ENCODE measurements around the gene IDI1.

The IDI1 gene

GRCh38 chr10:1094112-1095057 lies 45.5 kb upstream of the IDI1 start:
- Histone ChIP-seq H3K9ac (no peak overlapping the region), H3K36me3 (ENCODE audit: insufficient read depth) (peaks cover 10% of the 10 kb centered on the region; the same call in 1 of the 2 replicates), H3K4me3 (IDR thresholded peaks at IDR 0.05; ENCODE audit: insufficient read depth, low read depth, low read length) (no peak overlapping the region), H4K20me1 (ENCODE audit: insufficient read depth) (no peaks in the 10 kb centered on the region), H3K27me3 (ENCODE audit: insufficient read depth, low read depth) (no peaks in the 10 kb centered on the region), H3K4me1 (ENCODE audit: low read depth, poor library complexity, severe bottlenecking) (no peaks in the 10 kb centered on the region), H3K4me2 (no peak overlapping the region), H3K27ac (no peak overlapping the region), H2AFZ (ENCODE audit: low read depth) (no peak overlapping the region), H3K79me2 (ENCODE audit: insufficient read depth, low read depth) (no peaks in the 10 kb centered on the region)
- TF ChIP-seq, protein P1, sequence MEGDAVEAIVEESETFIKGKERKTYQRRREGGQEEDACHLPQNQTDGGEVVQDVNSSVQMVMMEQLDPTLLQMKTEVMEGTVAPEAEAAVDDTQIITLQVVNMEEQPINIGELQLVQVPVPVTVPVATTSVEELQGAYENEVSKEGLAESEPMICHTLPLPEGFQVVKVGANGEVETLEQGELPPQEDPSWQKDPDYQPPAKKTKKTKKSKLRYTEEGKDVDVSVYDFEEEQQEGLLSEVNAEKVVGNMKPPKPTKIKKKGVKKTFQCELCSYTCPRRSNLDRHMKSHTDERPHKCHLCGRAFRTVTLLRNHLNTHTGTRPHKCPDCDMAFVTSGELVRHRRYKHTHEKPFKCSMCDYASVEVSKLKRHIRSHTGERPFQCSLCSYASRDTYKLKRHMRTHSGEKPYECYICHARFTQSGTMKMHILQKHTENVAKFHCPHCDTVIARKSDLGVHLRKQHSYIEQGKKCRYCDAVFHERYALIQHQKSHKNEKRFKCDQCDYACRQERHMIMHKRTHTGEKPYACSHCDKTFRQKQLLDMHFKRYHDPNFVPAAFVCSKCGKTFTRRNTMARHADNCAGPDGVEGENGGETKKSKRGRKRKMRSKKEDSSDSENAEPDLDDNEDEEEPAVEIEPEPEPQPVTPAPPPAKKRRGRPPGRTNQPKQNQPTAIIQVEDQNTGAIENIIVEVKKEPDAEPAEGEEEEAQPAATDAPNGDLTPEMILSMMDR (conservative IDR thresholded peaks at IDR 0.05; ENCODE audit: low read depth, low read length): no peak

DNA sequence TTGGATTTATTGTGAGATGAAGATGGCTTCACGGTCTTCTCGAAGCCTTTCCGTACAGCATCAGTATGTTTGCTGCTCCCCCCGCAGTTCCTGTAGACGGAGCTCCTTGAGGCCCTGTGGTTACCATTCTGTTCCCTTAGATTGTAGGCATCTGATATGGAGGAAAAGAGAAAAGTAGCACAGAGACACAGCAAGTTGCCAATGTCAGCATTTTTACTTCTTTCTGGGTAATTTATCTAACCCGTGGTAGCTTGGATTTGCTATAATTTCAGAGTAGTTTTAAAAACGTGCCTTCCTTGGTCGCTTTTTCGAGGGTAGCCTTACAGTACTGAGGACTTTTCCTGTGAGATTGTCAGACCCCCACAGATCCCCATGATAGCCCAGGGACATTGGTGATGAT lies 44.8 kb upstream of the IDI1 start:
- no peak overlapping the region for H2AFZ ChIP-seq (ENCODE audit: low read depth)
- H3K27ac ChIP-seq: no peak overlapping the region
- no peaks in the 10 kb centered on the region for H3K4me1 ChIP-seq (ENCODE audit: low read depth, poor library complexity, severe bottlenecking)
- H3K79me2 ChIP-seq (ENCODE audit: insufficient read depth, low read depth): no peaks in the 10 kb centered on the region
- H3K36me3 ChIP-seq (ENCODE audit: insufficient read depth): peaks cover 10% of the 10 kb centered on the region; the same call in 1 of the 2 replicates
- H3K4me3 ChIP-seq (IDR thresholded peaks at IDR 0.05; ENCODE audit: insufficient read depth, low read depth, low read length): no peak overlapping the region
- TF ChIP-seq, protein P1 (conservative IDR thresholded peaks at IDR 0.05; ENCODE audit: low read depth, low read length): no peak
- H3K27me3 ChIP-seq (ENCODE audit: insufficient read depth, low read depth): no peaks in the 10 kb centered on the region
- no peak overlapping the region for H3K9ac ChIP-seq
- H3K4me2 ChIP-seq: no peak overlapping the region
- no peaks in the 10 kb centered on the region for H4K20me1 ChIP-seq (ENCODE audit: insufficient read depth)

DNA sequence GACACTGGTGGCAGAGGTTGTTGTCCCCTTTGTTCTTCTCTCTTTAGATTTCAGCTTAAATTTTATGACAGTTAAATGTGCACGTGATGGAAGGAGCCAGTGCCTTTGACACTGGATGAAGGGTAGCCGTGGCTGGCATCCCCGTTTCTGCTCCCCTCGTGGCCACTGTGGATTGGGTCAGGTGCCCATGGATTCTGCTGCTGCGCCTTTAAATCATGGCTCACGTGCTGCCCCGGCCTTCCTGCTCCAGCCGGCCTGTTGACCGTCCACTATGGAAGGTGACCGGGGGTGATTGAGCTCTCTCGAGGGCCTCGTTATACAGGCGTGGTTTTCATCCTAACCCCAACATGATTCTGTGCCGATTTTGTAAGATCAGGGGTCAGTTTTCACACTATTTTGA lies 41.8 kb upstream of the IDI1 start:
- Histone ChIP-seq H4K20me1 (ENCODE audit: insufficient read depth) (no peaks in the 10 kb centered on the region), H3K27me3 (ENCODE audit: insufficient read depth, low read depth) (no peaks in the 10 kb centered on the region), H3K4me2 (no peak overlapping the region), H3K36me3 (ENCODE audit: insufficient read depth) (peaks cover 15% of the 10 kb centered on the region; the same call in 1 of the 2 replicates), H3K9ac (no peak overlapping the region), H2AFZ (ENCODE audit: low read depth) (no peak overlapping the region), H3K79me2 (ENCODE audit: insufficient read depth, low read depth) (no peaks in the 10 kb centered on the region), H3K4me1 (ENCODE audit: low read depth, poor library complexity, severe bottlenecking) (no peaks in the 10 kb centered on the region), H3K27ac (no peak overlapping the region), H3K4me3 (IDR thresholded peaks at IDR 0.05; ENCODE audit: insufficient read depth, low read depth, low read length) (no peak overlapping the region)
- TF ChIP-seq, protein P1 (conservative IDR thresholded peaks at IDR 0.05; ENCODE audit: low read depth, low read length): no peak

DNA sequence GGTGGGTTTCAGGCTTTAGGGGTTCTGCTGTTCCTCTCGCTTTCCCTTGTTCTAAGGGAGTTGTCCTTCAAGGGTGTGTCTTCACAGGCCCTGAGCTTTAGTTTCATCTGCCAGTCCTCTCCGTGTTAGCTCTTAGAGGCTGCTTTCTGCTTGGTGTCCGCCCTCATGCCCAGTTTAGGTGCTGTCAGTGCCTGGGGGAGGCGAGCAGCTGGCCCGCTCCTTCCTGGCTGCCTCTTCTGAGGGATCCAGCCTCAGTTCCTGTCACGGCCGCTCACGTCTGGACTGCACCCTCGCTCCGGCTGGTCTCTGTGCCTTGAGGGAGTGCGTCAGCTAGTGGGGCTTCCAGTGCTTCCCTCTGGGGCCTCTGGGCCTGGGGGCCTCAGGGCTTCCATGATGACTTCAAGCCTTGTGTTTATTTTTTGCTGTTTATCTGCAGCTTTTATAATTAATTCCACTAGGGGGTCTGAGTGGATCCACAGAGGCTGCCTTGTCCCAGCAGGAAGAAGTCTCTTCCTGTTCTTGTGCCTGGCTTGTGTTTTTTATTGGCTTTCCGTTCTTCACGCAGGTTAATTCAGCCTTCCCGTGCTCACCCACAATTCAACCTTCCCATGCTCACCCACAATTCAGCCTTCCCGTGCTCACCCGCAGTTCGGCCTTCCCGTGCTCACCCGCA lies 40.2 kb upstream of the IDI1 start:
- Histone ChIP-seq H4K20me1 (ENCODE audit: insufficient read depth) (no peaks in the 10 kb centered on the region), H3K27ac (no peak overlapping the region), H3K4me3 (IDR thresholded peaks at IDR 0.05; ENCODE audit: insufficient read depth, low read depth, low read length) (no peak overlapping the region), H3K27me3 (ENCODE audit: insufficient read depth, low read depth) (no peaks in the 10 kb centered on the region), H3K36me3 (ENCODE audit: insufficient read depth) (peaks cover 15% of the 10 kb centered on the region; the same call in 1 of the 2 replicates), H3K4me2 (no peak overlapping the region), H3K4me1 (ENCODE audit: low read depth, poor library complexity, severe bottlenecking) (no peaks in the 10 kb centered on the region), H2AFZ (ENCODE audit: low read depth) (no peak overlapping the region), H3K79me2 (ENCODE audit: insufficient read depth, low read depth) (no peaks in the 10 kb centered on the region), H3K9ac (no peak overlapping the region)
- TF ChIP-seq, protein P1 (conservative IDR thresholded peaks at IDR 0.05; ENCODE audit: low read depth, low read length): no peak
